SK-N-SH treated with all-trans-retinoic acid at 6 μM for 48 hours (cell line): ENCODE measurements around the gene GMCL1.

Experiments used
- ARNTL ChIP-seq: fragments of 450-650 bp; formaldehyde crosslinking; IDR thresholded peaks from 2 replicates; pipeline ENCODE4 v1.5.0; 2020; ENCODE audit warnings: low read depth, mild to moderate bottlenecking, moderate library complexity, borderline replicate concordance
- GLIS3 ChIP-seq: fragments of 250-450 bp; sonication (Bioruptor Pico); IDR thresholded peaks from 2 replicates; pipeline ENCODE4 v1.5.0; 2020; ENCODE audit warnings: mild to moderate bottlenecking, moderate library complexity
- OSR1 ChIP-seq: fragments of 250-450 bp; sonication (Bioruptor Pico); IDR thresholded peaks from 2 replicates; pipeline ENCODE4 v1.8.0; 2022; ENCODE audit warnings: moderate library complexity, mild to moderate bottlenecking, inconsistent platforms
- SNAI2 ChIP-seq: fragments of 250-450 bp; sonication (Bioruptor Pico); IDR thresholded peaks from 2 replicates; pipeline ENCODE4 v1.5.0; 2020; ENCODE audit warnings: mild to moderate bottlenecking, moderate library complexity
- TCF4 ChIP-seq: fragments of 250-450 bp; sonication (Bioruptor Pico); IDR thresholded peaks from 2 replicates; pipeline ENCODE4 v1.8.0; 2021; ENCODE audit warnings: mild to moderate bottlenecking, moderate library complexity, borderline replicate concordance
- ZFP3 ChIP-seq: fragments of 250-450 bp; sonication (Bioruptor Pico); IDR thresholded peaks from 2 replicates; pipeline ENCODE4 v1.5.0; 2020; ENCODE audit warnings: mild to moderate bottlenecking, moderate library complexity
- ZFP30 ChIP-seq: fragments of 450-650 bp; formaldehyde crosslinking; IDR thresholded peaks from 2 replicates; pipeline ENCODE4 v1.5.0; 2022; ENCODE audit warnings: mild to moderate bottlenecking, moderate library complexity
- ZNF70 ChIP-seq: fragments of 450-650 bp; formaldehyde crosslinking; IDR thresholded peaks from 2 replicates; pipeline ENCODE4 v1.5.0; 2020; ENCODE audit warnings: mild to moderate bottlenecking, moderate library complexity
- TF ChIP-seq, protein P1 (sequence below): fragments of 250-450 bp; sonication (Bioruptor Pico); IDR thresholded peaks from 2 replicates; pipeline ENCODE4 v1.5.0; 2020; ENCODE audit warnings: mild to moderate bottlenecking, moderate library complexity
- TF ChIP-seq, protein P2 (sequence below): fragments of 250-450 bp; sonication (Bioruptor Pico); IDR thresholded peaks from 2 replicates; pipeline ENCODE4 v1.8.0; 2020; ENCODE audit warnings: mild to moderate bottlenecking, moderate library complexity, borderline replicate concordance
- TF ChIP-seq, protein P3 (sequence below): fragments of 250-450 bp; sonication (Bioruptor Pico); IDR thresholded peaks from 2 replicates; pipeline ENCODE4 v1.5.1; 2020; ENCODE audit warnings: low read depth, mild to moderate bottlenecking, moderate library complexity
- TF ChIP-seq, protein P4 (sequence below): fragments of 250-450 bp; sonication (Bioruptor Pico); IDR thresholded peaks from 2 replicates; pipeline ENCODE4 v1.8.0; 2021; ENCODE audit warnings: low read depth, mild to moderate bottlenecking, moderate library complexity, borderline replicate concordance

DNA sequence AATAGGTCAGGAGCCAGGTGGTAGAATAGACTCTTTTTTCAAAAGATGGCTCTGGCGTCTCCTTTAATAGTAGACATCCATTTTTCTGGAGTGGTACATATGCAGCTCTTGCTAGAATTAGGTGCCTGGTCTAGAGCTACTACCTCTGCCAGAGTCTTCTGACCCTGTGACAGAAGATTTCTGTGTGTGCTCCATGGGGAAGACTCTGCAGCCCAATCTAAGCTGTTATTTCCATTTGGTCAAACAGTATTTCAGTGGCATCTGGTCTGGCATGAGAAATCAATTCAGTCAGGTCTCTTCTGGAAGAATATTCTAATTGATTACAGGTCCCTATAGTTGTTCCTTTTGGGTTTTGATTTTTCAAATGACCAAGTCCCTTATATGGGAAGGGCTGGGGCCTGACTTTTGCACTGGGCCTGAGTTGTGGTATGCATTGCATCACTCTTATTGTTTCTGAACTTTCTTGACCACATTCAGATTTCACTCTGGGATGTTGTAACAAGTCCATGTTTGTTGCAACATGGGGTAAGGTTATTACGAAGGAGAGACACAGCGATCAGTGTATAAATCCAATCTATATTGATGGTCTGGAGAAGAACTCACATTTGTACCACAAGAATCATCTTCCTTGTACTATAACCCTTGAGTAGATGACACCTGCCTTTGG lies 97.5 kb downstream of the GMCL1 start:
- TF ChIP-seq GLIS3 (no peak), OSR1 (no peak), ZFP30 (no peak), ZNF70 (CRISPR knock-in tag) (no peak), SNAI2 (CRISPR knock-in tag) (no peak), ZFP3 (CRISPR knock-in tag) (no peak), ARNTL (no peak), TCF4 (no peak)
- TF ChIP-seq, protein P1, sequence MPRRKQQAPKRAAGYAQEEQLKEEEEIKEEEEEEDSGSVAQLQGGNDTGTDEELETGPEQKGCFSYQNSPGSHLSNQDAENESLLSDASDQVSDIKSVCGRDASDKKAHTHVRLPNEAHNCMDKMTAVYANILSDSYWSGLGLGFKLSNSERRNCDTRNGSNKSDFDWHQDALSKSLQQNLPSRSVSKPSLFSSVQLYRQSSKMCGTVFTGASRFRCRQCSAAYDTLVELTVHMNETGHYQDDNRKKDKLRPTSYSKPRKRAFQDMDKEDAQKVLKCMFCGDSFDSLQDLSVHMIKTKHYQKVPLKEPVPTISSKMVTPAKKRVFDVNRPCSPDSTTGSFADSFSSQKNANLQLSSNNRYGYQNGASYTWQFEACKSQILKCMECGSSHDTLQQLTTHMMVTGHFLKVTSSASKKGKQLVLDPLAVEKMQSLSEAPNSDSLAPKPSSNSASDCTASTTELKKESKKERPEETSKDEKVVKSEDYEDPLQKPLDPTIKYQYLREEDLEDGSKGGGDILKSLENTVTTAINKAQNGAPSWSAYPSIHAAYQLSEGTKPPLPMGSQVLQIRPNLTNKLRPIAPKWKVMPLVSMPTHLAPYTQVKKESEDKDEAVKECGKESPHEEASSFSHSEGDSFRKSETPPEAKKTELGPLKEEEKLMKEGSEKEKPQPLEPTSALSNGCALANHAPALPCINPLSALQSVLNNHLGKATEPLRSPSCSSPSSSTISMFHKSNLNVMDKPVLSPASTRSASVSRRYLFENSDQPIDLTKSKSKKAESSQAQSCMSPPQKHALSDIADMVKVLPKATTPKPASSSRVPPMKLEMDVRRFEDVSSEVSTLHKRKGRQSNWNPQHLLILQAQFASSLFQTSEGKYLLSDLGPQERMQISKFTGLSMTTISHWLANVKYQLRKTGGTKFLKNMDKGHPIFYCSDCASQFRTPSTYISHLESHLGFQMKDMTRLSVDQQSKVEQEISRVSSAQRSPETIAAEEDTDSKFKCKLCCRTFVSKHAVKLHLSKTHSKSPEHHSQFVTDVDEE (CRISPR knock-in tag) = no peak
- TF ChIP-seq, protein P2, sequence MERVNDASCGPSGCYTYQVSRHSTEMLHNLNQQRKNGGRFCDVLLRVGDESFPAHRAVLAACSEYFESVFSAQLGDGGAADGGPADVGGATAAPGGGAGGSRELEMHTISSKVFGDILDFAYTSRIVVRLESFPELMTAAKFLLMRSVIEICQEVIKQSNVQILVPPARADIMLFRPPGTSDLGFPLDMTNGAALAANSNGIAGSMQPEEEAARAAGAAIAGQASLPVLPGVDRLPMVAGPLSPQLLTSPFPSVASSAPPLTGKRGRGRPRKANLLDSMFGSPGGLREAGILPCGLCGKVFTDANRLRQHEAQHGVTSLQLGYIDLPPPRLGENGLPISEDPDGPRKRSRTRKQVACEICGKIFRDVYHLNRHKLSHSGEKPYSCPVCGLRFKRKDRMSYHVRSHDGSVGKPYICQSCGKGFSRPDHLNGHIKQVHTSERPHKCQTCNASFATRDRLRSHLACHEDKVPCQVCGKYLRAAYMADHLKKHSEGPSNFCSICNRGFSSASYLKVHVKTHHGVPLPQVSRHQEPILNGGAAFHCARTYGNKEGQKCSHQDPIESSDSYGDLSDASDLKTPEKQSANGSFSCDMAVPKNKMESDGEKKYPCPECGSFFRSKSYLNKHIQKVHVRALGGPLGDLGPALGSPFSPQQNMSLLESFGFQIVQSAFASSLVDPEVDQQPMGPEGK = no peak
- TF ChIP-seq, protein P3, sequence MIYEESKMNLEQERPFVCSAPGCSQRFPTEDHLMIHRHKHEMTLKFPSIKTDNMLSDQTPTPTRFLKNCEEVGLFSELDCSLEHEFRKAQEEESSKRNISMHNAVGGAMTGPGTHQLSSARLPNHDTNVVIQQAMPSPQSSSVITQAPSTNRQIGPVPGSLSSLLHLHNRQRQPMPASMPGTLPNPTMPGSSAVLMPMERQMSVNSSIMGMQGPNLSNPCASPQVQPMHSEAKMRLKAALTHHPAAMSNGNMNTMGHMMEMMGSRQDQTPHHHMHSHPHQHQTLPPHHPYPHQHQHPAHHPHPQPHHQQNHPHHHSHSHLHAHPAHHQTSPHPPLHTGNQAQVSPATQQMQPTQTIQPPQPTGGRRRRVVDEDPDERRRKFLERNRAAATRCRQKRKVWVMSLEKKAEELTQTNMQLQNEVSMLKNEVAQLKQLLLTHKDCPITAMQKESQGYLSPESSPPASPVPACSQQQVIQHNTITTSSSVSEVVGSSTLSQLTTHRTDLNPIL (CRISPR knock-in tag) = no peak
- TF ChIP-seq, protein P4, sequence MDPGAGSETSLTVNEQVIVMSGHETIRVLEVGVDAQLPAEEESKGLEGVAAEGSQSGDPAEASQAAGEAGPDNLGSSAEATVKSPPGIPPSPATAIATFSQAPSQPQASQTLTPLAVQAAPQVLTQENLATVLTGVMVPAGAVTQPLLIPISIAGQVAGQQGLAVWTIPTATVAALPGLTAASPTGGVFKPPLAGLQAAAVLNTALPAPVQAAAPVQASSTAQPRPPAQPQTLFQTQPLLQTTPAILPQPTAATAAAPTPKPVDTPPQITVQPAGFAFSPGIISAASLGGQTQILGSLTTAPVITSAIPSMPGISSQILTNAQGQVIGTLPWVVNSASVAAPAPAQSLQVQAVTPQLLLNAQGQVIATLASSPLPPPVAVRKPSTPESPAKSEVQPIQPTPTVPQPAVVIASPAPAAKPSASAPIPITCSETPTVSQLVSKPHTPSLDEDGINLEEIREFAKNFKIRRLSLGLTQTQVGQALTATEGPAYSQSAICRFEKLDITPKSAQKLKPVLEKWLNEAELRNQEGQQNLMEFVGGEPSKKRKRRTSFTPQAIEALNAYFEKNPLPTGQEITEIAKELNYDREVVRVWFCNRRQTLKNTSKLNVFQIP = no peak
